CD4-positive, alpha-beta T cell treated with Interferon alpha-2 for 1 hour (primary cell): ENCODE results near the gene KRT77.
"Not testable (repeated sequence)": the region's sequence is repeated elsewhere in the genome, so short reads cannot be mapped to it uniquely, and the experiment has no call there.

ENCODE experiments used
- DNase-seq, 2 donors: peaks; one replicate each; pipeline ENCODE4 v3.0.0-alpha.2; 2020 to 2022

KRT77 gene

GRCh38 chr12:52674433-52674775 is 28.9 kb downstream of the KRT77 start:
- no peak for DNase-seq

- no peak for DNase-seq
Measured at GRCh38 chr12:52673713-52674432, 29.5 kb downstream of the KRT77 start.

DNA sequence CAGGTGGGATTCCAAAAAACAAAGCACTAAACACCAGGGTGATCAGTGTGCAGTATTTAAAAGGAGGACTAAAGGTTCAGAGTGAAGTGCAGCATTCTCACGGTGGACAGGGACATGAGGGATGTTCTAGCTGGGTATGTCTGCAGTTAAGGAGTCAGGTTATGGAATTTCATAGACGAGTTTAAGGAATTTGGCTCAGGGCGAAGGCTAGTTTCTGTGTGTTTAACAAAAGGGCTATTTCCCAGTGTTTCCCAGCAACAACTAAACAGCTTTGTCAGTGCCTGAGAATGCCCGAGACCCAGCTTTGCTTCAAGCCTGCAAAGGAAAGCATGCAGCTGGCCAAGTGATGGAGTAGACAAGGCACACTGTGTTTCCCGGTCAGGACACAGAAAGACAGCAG is 30.1 kb downstream of the KRT77 start:
- DNase-seq = no peak

- no peak for DNase-seq
Measured at GRCh38 chr12:52672321-52672933, 30.9 kb downstream of the KRT77 start.

DNA sequence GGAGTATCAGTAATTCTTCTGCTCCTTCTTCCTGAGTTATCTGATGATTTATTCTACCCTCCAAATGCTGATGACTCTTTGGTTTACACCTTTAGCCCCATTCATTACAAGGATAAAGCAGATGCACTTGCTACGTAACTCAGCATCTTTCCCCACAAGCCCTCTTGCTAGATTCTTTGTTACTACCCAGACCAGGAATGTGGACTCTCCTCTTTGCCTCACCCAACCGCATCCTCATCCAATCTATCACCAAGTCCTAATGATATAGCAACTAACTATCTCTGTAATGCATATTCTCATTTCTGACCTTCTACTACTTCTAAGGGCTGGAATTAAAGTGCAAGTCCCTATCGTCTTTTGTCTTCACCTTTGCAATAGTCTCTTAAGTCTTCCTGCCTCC is 32.4 kb downstream of the KRT77 start:
- DNase-seq = no peak

DNA sequence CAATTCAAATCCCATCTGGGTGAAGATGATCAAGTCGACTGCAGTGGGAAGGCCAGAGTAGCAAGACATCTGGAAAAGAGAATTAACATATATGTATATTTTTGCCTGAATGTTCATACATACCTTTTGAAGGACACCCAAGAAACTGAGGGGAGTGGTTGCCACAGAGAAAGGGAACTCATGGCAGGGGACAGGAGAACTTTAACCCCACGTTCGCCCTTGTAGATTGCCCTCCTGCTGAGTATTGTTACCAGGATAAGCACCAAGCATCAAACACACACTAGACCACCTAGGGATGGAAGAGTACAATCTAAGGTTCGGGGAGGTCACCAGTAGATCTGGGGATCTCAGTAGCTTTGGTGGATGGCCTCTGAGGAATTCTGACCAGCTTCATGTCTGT is 32.8 kb downstream of the KRT77 start:
- no peak for DNase-seq

DNA sequence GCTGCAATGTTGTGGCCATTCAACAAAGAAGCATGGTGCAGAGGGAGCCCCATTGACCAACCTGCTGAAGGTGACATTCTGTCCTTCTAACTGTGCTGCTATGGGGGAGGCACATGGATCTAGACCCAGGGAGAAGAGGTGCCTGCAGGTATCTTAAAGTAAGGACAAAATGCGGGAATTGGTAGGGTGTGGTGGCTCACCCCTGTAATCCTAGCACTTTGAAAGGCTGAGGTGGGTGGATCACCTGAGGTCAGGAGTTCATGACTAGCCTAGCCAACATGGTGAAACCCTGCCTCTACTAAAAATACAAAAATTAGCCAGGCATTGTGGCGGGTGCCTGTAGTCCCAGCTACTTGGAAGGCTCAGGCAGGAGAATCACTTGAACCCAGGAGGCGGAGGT is 33.4 kb downstream of the KRT77 start:
- DNase-seq = not testable (repeated sequence)

- DNase-seq = no peak
Measured at GRCh38 chr12:52669426-52669825, 33.9 kb downstream of the KRT77 start.

GRCh38 chr12:52667931-52668330 is 35.4 kb downstream of the KRT77 start:
- no peak for DNase-seq

DNA sequence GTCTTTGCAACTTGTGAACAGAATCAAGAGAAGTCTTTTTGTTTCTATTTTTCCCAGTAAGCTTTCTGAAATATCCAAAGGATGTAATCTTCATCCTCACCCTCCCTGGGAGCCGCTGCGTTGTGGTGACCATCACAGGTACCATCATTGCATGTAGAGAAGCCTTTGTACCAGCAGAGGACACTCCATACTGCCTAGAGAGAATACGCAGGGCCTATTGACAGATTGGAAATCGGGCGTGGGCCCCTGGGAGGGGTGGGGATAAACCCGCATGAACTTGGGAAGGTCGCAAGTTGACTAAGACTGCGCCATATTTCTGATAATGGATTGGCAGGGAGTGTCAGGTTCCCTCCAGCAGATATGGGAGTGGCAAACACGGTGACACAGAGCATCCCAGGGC is 35.8 kb downstream of the KRT77 start:
- DNase-seq = no peak

DNA sequence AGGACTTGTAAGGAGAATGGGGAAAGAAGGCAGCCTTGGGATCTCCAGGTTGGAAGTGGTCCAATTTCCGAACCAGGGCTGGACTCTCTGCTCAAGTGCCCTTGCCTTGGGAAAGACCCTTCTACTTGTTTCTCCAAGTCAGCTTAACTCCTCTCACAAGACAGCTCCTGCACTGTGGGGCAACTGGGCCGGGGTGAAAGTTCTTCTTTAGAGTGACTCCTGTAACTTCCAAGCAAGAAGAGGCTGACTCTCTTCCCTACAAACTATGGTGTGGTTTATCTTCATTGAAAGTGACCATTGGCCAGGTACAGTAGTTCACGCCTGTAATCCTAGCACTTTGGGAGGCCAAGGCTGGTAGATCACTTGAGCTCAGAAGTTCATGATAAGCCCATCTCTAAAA is 36.9 kb downstream of the KRT77 start:
- no peak for DNase-seq

DNA sequence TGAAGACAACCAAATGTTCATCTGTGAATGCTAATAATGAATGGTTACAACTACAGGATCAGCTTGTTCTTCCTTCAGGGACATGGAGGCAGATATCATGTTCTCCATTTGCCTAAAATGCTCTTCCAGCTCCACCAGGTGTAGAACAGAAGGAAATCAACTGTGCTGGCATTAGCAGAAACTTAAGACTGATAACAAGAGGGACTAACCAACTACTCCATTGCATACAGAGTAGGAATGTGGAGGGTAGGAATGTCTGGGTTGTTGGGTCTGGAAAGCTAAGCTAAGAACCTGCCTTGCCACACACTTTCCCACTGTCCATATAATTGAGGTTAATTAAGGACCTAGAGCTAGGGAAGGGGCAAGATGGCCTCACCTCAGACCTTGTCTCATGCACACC is 39.9 kb downstream of the KRT77 start:
- DNase-seq = no peak

DNA sequence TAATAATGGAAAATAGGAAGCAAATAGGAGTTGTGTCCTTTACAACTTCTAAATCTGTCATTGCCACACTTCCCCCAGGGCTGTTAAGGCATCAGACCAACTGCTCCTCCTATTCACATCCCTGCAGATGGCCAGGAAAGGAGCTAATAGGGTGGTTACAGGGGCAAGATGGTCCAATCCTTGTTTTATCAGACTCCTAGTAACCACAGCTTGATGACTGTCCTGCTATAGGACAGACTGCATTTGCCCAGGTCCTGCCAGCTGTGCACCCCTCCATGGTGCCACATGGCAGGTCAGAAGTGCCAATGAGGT is 40.5 kb downstream of the KRT77 start:
- DNase-seq = no peak

DNA sequence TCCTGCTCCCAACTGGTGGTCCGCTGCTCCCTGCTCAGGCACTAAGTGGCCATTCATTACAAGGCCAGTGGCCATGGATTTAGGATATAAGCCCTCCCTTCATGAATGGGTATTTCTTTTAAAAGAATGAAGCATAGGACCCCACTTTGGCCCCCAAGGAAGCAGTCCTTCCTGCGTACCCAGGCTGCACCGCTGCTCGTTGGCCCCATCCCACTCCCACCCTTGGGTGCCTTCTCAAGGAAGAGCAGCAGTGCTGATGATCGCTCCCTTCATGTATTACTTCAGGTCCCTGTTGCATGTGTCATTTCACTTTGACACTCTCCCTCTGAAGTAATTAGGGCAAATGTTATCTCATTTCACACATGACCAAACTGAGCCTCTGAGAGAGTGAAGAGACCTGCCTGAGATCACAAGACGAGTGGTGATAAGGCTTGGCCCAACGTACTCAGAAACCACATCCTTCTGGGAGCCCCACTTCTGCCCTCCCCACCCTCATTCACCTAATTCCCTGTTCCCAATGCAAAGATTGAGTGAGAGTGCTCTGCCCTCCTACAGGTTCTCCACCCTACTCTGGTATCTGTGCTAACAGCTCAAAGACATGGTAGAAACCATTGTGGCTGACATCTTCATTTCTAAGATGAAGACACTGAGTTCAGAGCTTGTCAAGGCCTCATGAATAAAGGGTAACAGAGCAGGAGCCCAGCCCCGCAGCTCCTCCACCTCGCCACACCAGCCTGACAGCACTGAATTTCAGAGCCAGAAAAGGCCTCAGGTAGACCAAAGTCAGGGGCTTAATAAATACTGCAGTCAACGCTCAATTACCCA is 41.0 kb downstream of the KRT77 start:
- no peak for DNase-seq

DNA sequence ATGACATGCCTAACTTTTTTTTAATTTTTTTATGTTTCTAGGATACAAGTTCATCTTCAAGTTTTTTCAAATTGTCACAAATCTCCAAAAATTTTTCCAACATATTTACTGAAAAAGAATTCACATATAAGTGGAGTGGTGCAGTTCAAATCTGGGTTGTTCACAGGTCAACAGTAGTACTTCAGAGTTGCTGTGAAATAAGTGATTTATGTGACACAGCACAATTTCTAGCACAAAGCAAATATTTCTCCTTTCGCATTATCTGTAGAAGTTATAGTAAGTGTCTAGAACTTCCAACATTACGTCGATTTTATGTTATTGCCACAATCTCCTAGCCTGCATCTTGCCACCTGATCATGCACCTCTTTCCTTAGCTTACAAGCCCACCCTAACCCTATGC is 41.7 kb downstream of the KRT77 start:
- DNase-seq = no peak

- no peak for DNase-seq
Measured at GRCh38 chr12:52660934-52661499, 42.3 kb downstream of the KRT77 start.

GRCh38 chr12:52659951-52660350 is 43.4 kb downstream of the KRT77 start:
- no peak for DNase-seq

DNA sequence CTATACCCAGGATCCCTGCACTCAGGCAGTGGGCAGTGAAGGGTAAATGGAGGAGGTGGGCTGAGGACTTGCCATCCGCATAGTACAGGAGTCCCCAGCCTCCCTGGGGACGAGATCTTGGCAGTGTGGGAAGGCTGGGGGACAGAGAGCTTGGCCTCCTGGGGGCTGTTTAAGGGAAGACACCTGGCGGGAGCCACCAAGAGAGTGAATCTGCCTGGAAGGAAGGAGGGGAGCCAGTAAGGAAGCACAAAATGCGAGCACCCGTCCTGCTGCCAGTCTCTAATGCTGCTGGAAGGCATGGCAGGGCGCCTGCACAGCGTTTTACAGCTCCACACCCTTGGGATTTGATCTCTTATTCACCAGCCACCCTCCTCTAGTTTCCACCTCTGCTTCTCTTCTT is 43.9 kb downstream of the KRT77 start:
- no peak for DNase-seq

DNA sequence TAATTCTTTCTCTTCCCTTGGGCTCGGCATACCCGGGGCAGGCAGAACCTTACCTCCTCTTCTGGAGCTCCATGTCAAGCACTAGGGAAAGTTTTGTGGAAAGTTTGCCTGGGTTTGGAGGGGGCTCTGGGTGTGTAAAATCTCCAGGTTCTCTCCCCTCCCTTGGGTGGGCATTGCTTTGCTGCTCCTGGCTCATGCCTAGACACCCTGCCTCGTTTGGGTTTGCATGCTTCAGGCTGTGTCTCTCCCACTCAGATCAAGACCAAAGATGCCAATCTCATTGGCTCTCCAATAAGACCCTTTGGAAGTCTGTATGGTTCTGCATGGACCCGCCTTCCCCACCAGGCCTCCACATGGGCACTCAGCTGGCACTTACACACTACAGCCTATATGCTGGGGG is 45.1 kb downstream of the KRT77 start:
- no peak for DNase-seq

DNA sequence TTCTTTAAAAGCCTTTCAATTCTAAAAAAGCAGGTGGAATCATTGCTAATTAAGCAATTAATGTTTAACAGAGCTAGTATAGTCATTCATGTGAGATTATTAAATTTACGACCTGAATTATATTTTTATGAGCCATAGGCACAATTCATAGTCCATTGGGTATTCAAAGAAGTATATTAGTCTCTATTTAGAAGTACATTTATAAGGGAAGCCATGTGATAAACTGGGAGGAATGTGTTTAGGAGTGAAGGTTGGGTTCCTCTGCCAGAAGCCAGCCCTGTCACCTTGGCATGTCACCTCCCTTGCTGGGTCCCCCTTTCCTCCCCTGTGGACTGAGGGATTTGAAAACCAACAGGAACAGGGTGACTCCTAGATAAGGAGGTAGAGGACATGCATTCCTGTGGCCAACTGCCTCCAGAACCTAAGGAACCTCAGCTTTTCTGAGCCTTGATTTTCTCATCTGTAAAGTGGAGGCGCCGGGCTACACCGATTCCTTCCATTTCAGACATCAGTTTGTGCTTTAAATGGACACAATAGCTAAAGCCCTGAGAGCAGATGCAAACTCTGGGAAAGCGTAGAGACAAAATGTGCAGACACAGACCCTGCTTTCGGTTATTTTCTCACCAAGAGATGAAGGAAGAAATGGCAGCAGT is 45.9 kb downstream of the KRT77 start:
- DNase-seq = no peak

DNA sequence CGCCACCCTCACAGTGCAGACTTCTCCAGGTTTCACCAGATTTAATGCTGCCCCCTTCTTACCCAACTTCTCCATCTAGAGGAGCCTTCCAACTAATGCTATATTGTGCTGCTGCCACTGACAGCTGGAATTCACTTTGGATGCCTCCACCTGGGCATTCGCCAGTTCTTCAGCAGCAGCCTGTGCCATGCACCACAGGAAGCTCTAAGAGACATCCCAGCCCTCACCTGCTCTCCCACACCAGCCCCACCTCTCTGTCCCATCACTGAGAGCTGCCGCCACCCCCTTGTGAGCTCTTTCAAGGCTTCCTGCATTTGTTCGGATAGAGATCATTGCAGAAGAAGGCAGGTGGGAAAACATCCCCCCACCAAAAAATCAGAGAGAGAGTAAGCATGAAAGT is 46.7 kb downstream of the KRT77 start:
- no peak for DNase-seq

DNA sequence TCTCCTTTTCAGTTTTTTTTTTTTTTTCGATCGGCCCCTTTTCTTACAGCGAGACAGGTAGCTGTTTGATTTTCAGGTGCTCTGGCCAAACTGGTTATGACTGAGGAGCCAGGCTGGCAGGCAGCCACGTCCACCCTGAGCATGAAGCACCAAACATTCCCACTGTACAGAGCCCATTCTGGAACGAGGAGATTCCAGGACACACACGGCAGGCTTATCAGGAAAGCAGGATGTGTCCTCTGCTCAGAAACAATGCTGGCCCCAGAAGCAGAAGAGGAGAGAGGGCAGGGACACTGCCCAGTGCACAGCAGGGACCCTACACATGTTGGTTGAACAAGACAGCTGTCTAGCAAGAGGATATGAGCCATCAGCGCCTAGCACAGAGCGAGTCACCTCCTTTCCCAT is 47.6 kb downstream of the KRT77 start:
- DNase-seq = no peak

DNA sequence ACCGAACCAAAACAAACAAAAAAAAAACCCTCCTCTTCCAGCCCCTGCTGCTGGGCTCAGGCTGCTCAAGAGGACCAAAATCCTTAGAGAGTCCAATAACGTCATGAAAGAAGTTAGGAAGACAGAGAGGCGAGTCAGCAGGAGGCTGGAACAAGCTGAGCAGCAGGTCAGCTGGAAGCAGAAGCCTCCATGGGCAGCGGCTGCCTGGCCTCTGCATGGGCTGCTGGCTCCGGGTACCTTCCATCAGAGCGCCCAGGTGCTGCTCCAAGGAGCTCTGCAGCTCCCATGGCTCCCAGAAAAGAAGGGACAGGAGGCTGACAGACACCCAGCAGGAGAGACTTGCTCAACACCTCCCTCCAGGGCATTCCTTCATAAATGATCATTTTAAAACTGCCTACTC is 48.1 kb downstream of the KRT77 start:
- DNase-seq = no peak
